HepG2 (cell line): Measurements from ENCODE around the gene PXMP4. TPM values are rescaled to one million over a fixed set of nuclear protein-coding genes. Genes with fewer than 3 reads are reported as not detected.

Experiments
- ASH2L ChIP-seq: fragments of 300-600, 200-600 bp; sonication (generic); IDR thresholded peaks from 2 replicates; pipeline ENCODE4 v1.7.0; 2017; ENCODE audit warnings: low read depth, mild to moderate bottlenecking, moderate library complexity, mixed read lengths, low read length; ENCODE audit not compliant: insufficient read length
- EEA1 ChIP-seq: sonication (generic); formaldehyde crosslinking; IDR thresholded peaks from 2 replicates; pipeline ENCODE4 v1.5.1; 2020; ENCODE audit warnings: mild to moderate bottlenecking, missing genetic modification reagents, borderline replicate concordance
- ESRRA ChIP-seq: sonication (generic); formaldehyde crosslinking; IDR thresholded peaks from 2 replicates; pipeline ENCODE4 v1.5.1; 2020; ENCODE audit warnings: mild to moderate bottlenecking, low read depth, missing genetic modification reagents
- GABPB1 ChIP-seq: IDR thresholded peaks from 2 replicates; pipeline ENCODE4 v1.6.1; 2016; ENCODE audit warnings: mild to moderate bottlenecking, missing genetic modification reagents, moderate library complexity, missing compliant biosample characterization
- GTF2F1 ChIP-seq: fragments of 150-350 bp; IDR thresholded peaks from 2 replicates; pipeline ENCODE4 v1.6.1; 2014; ENCODE audit warnings: low read length
- MIER3 ChIP-seq: IDR thresholded peaks from 2 replicates; pipeline ENCODE4 v1.6.1; 2016; ENCODE audit warnings: missing compliant biosample characterization, borderline replicate concordance
- ZNF550 ChIP-seq: sonication (generic); formaldehyde crosslinking; IDR thresholded peaks from 2 replicates; pipeline ENCODE4 v1.4.0; 2020; ENCODE audit warnings: mild to moderate bottlenecking, missing genetic modification reagents, borderline replicate concordance
- polyA plus RNA-seq, 8 experiments: library from polyadenylated mRNA; depleted of rRNA in 3 of 8; stranded (reverse) in 7 of 8; unstranded in 1 of 8; fragments of >200 nt; fragmentation: Illumina TruSeq in 4 of 8; extraction: Trizol in 4 of 8; gene quantifications; 2 replicates each; pipeline versions ENCODE4 v1.2.1 to v1.2.3, GENCODE V29; 2011 to 2016; ENCODE audit warnings: low read depth in 4 of 8, missing spikeins in 1 of 8, mixed read lengths in 1 of 8; ENCODE audit not compliant: insufficient read depth in 1 of 8
- total RNA-seq, 5 experiments: library from RNA; depleted of rRNA; stranded (reverse); fragments of >200 nt; fragmentation: Illumina TruSeq; extraction: Trizol; gene quantifications; 2 replicates each; pipeline ENCODE4 v1.2.3, GENCODE V29; 2016; ENCODE audit warnings: low read depth in 1 of 5
- TF ChIP-seq, protein P1 (sequence below): sonication (generic); formaldehyde crosslinking; conservative IDR thresholded peaks from 2 replicates; pipeline ENCODE4 v1.4.0; 2020; ENCODE audit warnings: missing genetic modification reagents
- TF ChIP-seq, protein P2 (sequence below): sonication (generic); formaldehyde crosslinking; IDR thresholded peaks from 2 replicates; pipeline ENCODE4 v1.5.1; 2020; ENCODE audit warnings: missing genetic modification reagents, mild to moderate bottlenecking, borderline replicate concordance
- TF ChIP-seq, protein P3 (sequence below): sonication (generic); formaldehyde crosslinking; conservative IDR thresholded peaks from 2 replicates; pipeline ENCODE4 v1.8.0; 2022; ENCODE audit warnings: low read depth, missing genetic modification reagents
- TF ChIP-seq, protein P4 (sequence below), 2 experiments: sonication (generic) in 1 of 2; formaldehyde crosslinking in 1 of 2; IDR thresholded peaks; 2 replicates each; pipeline versions ENCODE4 v1.5.1 to v1.6.1; 2011 to 2020; ENCODE audit warnings: borderline replicate concordance in 1 of 2, low read depth in 1 of 2, low read length in 1 of 2, mild to moderate bottlenecking in 1 of 2, missing genetic modification reagents in 1 of 2, moderate library complexity in 1 of 2
- TF ChIP-seq, protein P5 (sequence below): sonication (generic); formaldehyde crosslinking; IDR thresholded peaks from 2 replicates; pipeline ENCODE4 v1.4.0; 2020; ENCODE audit warnings: missing genetic modification reagents, borderline replicate concordance
- TF ChIP-seq, protein P6 (sequence below): sonication (generic); formaldehyde crosslinking; IDR thresholded peaks from 2 replicates; pipeline ENCODE4 v1.5.0; 2020; ENCODE audit warnings: mild to moderate bottlenecking, missing genetic modification reagents, borderline replicate concordance
- TF ChIP-seq, protein P7 (sequence below): IDR thresholded peaks from 2 replicates; pipeline ENCODE4 v1.6.1; 2016; ENCODE audit warnings: mild to moderate bottlenecking

The PXMP4 gene
- total and polyA plus RNA-seq, 2 of the 13 experiments (the other 11 are each of a cell fraction or from before 2014, with no cell fraction given), result not detected

DNA sequence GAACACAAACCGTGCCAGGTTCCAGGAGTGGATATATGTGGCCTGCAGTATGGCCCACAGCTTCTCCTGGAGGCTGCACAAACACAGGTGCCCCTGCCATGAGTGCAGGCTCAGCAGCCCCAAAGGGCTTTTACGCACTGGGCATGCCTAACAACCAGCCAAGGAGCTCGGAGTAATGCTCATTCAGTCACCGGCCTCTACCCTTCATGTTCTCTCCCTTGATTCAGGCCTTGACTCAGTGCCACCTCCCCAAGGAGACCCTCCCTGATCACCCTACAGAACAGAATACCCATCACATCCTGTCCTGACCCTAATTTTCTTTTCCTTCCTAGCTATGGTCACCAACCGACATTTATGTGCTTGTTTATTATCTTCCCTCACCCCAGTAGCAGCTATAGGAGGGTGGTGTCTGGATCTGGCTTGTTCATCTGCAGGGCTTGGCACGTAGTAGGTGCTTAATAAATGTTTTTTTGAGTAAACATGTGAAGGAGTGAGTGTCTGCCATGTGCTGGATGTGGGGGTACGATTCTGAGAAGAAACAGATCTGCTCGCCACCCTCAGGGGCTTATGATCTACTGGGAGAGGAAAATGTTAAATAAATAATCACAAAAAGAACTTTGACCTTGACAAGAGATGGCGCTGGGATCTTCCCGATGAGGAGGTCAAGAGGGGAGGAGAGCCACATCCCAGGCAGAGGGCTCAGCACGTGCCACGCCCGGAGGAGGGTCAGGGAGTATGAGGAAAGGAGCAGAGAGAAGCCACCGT is 9.2 kb downstream of the PXMP4 start (continued):
- no peak for TF ChIP-seq GTF2F1
- no peak for TF ChIP-seq ZNF550 (CRISPR knock-in tag)
- TF ChIP-seq, protein P1, sequence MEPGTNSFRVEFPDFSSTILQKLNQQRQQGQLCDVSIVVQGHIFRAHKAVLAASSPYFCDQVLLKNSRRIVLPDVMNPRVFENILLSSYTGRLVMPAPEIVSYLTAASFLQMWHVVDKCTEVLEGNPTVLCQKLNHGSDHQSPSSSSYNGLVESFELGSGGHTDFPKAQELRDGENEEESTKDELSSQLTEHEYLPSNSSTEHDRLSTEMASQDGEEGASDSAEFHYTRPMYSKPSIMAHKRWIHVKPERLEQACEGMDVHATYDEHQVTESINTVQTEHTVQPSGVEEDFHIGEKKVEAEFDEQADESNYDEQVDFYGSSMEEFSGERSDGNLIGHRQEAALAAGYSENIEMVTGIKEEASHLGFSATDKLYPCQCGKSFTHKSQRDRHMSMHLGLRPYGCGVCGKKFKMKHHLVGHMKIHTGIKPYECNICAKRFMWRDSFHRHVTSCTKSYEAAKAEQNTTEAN, result no peak
- TF ChIP-seq ASH2L, result no peak
- 0 out of 2 replicates have a peak, but pooled peaks have one; percentile 32 for TF ChIP-seq MIER3 (CRISPR knock-in tag)
- TF ChIP-seq EEA1 (CRISPR knock-in tag), result no peak
- TF ChIP-seq, protein P2, sequence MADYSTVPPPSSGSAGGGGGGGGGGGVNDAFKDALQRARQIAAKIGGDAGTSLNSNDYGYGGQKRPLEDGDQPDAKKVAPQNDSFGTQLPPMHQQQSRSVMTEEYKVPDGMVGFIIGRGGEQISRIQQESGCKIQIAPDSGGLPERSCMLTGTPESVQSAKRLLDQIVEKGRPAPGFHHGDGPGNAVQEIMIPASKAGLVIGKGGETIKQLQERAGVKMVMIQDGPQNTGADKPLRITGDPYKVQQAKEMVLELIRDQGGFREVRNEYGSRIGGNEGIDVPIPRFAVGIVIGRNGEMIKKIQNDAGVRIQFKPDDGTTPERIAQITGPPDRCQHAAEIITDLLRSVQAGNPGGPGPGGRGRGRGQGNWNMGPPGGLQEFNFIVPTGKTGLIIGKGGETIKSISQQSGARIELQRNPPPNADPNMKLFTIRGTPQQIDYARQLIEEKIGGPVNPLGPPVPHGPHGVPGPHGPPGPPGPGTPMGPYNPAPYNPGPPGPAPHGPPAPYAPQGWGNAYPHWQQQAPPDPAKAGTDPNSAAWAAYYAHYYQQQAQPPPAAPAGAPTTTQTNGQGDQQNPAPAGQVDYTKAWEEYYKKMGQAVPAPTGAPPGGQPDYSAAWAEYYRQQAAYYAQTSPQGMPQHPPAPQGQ, result no peak
- TF ChIP-seq, protein P3, sequence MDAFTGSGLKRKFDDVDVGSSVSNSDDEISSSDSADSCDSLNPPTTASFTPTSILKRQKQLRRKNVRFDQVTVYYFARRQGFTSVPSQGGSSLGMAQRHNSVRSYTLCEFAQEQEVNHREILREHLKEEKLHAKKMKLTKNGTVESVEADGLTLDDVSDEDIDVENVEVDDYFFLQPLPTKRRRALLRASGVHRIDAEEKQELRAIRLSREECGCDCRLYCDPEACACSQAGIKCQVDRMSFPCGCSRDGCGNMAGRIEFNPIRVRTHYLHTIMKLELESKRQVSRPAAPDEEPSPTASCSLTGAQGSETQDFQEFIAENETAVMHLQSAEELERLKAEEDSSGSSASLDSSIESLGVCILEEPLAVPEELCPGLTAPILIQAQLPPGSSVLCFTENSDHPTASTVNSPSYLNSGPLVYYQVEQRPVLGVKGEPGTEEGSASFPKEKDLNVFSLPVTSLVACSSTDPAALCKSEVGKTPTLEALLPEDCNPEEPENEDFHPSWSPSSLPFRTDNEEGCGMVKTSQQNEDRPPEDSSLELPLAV (CRISPR knock-in tag), result no peak
- TF ChIP-seq, protein P4, sequence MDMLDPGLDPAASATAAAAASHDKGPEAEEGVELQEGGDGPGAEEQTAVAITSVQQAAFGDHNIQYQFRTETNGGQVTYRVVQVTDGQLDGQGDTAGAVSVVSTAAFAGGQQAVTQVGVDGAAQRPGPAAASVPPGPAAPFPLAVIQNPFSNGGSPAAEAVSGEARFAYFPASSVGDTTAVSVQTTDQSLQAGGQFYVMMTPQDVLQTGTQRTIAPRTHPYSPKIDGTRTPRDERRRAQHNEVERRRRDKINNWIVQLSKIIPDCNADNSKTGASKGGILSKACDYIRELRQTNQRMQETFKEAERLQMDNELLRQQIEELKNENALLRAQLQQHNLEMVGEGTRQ (IDR thresholded peaks at IDR 0.05; ENCODE audit: low read depth, low read length), result no peak
- TF ChIP-seq, protein P4 (CRISPR knock-in tag; IDR thresholded peaks at IDR 0.05; ENCODE audit: borderline replicate concordance), result peak; percentile 31; the same call in 1 of the 2 replicates
- TF ChIP-seq, protein P5, sequence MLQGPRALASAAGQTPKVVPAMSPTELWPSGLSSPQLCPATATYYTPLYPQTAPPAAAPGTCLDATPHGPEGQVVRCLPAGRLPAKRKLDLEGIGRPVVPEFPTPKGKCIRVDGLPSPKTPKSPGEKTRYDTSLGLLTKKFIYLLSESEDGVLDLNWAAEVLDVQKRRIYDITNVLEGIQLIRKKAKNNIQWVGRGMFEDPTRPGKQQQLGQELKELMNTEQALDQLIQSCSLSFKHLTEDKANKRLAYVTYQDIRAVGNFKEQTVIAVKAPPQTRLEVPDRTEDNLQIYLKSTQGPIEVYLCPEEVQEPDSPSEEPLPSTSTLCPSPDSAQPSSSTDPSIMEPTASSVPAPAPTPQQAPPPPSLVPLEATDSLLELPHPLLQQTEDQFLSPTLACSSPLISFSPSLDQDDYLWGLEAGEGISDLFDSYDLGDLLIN, result no peak
- TF ChIP-seq, protein P6, sequence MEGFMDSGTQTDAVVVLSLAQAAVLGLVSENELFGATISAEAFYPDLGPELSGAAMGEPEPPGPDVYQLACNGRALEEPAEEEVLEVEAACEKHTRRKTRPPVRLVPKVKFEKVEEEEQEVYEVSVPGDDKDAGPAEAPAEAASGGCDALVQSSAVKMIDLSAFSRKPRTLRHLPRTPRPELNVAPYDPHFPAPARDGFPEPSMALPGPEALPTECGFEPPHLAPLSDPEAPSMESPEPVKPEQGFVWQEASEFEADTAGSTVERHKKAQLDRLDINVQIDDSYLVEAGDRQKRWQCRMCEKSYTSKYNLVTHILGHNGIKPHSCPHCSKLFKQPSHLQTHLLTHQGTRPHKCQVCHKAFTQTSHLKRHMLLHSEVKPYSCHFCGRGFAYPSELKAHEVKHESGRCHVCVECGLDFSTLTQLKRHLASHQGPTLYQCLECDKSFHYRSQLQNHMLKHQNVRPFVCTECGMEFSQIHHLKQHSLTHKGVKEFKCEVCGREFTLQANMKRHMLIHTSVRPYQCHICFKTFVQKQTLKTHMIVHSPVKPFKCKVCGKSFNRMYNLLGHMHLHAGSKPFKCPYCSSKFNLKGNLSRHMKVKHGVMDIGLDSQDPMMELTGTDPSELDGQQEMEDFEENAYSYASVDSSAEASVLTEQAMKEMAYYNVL (CRISPR knock-in tag), result no peak
- TF ChIP-seq, protein P7, sequence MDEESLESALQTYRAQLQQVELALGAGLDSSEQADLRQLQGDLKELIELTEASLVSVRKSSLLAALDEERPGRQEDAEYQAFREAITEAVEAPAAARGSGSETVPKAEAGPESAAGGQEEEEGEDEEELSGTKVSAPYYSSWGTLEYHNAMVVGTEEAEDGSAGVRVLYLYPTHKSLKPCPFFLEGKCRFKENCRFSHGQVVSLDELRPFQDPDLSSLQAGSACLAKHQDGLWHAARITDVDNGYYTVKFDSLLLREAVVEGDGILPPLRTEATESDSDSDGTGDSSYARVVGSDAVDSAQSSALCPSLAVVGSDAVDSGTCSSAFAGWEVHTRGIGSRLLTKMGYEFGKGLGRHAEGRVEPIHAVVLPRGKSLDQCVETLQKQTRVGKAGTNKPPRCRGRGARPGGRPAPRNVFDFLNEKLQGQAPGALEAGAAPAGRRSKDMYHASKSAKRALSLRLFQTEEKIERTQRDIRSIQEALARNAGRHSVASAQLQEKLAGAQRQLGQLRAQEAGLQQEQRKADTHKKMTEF, result 0 out of 2 replicates have a peak, but pooled peaks have one; percentile 23
- TF ChIP-seq ESRRA (CRISPR knock-in tag), result peak; percentile 49; the same call in 1 of the 2 replicates
- TF ChIP-seq GABPB1, result no peak
